HG03039 (cell line): ENCODE results near the gene RALGDS.
"Not testable (repeated sequence)": the region's sequence is repeated elsewhere in the genome, so short reads cannot be mapped to it uniquely, and the experiment has no call there.

Experiments used
- ATAC-seq: cut with Tn5 transposase; IDR thresholded peaks from one replicate; pipeline ENCODE4 v1.9.1; 2021; ENCODE audit warnings: mild to moderate bottlenecking, moderate library complexity; ENCODE audit not compliant: unreplicated experiment

The RALGDS gene

DNA sequence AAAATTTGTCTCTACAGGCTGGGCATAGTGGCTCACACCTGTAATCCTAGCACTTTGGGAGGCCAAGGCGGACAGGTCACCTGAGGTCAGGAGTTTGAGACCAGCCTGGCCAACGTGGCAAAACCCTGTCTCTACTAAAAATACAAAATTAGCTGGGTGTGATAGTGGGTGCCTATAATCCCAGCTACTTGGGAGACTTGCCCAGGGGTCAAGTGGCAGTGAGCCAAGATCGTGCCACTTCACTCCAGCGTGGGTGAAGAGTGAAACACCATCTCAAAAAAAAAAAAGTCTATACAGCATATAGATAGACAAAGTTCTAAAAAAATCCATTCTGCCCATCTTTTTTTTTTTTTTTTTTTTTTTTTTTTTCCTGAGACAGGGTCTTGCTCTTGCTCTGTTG, 26.7 kb downstream of the RALGDS start:
- not testable (repeated sequence) for ATAC-seq

DNA sequence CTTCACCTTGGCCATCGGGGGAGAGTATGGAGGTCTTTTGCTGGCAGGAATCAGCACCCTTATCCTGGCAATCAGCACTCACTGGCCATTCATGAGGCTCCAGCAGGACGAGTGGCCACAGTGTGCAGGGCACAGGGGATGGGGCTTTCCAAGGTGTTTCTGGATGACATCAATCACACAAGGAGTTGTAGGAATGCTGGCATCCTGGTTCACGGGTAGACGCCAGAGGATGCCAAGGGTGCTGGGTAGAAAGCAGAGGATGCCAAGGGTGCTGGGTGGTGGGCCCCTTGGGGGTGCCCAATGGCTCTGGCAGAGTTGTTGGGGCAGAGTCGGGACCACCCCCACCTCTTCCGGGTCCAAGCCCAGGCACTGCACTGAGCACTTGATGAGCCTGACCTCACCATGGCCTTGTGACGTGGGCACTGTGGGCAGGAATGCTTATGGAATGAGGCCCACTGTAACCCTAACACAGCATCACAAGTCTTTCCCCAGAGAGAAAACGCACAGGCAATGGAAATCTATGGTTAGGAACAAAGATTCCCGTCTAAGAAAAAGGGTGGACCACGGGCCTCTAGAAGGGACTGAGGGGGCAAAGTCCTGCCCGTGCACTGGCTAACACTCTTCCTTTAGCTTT, 30.2 kb downstream of the RALGDS start:
- no peak for ATAC-seq

DNA sequence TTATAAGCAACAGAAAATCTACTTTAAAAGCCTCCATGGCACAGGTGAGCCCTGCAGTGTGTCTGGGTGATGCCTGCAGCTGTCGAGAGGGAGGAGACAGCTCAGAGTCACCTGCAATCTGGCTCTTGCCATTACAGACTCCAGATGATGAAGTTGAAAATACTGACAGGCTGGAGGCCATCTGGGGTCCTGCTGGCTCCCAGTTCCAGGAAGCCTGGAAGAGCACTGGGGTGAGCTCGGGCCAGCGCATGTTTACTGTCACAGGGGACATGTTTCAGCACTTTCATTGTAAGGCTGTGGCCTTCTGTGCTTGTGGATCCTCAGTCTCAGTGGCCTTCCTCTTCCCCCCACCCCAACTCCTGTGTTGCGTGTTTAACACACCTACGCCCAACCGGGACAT, 30.9 kb downstream of the RALGDS start:
- ATAC-seq = no peak

DNA sequence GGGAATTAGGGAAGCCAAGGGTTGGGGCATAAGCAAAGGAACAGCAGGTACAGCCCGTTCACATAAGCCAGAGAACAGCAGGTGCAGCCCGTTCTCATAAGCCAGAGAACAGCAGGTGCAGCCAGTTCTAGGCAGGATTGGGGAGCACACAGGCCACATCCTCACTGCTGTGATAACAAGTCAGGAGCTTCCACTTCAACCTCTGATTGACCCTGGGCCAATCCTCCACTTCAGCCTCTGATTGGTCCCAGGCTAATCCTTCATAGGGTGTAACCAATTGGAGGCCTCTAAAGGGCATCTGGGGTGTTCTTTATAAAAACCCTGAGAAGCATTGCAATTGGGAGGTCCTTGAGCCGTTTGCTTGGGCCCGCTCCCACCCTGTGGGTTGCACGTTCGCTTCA, 31.8 kb downstream of the RALGDS start:
- ATAC-seq = no peak

DNA sequence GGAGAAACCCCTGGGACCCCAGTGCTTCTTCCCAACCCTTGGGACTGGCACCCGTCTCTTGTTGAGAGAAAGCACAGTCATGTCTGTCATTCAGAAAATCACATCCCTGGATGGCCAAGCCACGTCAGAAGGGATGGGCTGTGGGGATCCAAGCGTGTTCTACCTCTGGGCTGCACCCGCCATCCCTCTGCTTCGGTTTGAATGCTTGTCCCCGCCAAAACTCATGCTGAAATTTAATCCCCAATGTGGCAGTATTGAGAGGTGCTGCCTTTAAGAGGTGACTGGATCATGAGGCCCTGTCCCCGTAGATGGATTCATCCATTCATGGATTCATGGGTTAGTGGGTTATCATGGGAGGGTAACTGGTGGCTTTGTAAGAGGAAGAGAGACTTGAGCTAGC, 32.3 kb downstream of the RALGDS start:
- ATAC-seq = no peak

DNA sequence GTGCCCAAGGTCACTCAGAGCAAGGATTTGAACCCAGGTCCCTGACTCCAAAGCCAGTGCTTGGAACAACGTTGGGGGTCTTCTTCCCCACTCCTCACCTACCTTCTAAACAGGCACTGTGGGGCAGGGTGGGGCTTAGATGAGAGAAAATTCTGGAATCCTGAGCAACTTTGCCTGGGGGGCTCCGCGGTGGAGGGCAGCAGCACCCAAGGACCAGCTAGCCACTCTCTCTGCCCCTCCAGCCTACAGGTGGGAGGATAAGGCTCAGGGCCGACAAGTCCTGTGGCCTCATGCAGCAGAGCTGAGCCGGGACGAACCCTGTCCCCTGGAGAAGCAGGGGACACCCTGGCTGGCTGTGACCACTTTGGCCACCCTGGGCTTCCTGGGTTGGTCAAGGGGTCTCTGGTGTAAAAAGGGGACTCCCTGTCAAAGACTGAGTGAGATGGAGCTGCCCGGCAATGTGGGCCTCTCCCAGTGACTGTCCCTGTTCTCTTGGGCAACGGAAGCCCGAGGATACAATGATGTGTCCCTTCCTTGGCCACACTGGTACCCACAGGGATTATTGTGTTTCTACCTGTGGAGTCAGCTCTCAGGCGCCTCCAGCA, 32.8 kb downstream of the RALGDS start:
- no peak for ATAC-seq

DNA sequence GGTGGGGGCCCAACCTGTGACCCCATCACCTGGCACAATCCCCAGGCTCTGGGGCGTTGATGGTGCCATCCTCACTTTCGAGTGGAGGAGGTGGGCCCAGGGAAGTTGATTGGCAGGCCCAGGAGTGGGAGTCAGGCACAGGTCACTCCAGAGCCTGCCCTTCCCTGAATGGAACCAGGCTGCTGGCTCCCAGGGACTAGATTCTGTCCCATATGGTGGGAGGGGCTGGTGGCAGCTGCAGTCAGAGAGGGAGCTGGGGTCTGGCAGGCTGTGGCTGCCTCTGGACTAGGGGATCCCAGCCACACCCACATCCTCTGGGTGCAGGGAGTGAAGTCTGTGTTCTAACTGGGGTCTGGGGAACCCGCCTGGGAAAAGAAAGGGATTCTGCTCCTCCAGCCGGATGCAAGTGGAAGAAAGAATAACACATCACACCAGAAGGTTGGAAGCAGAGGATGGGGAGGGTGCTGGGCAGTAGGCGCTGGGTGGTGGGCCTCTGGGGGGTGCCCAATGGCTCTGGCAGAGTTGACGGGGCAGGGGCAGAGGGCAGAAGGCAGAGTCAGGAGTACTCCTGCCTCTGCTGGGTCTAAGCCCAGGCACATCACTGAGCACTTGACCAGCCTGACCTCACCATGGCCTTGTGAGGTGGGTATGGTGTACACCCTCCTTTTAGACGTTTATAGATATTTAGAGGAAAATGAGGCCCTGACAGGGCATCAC, 33.5 kb downstream of the RALGDS start:
- no peak for ATAC-seq

DNA sequence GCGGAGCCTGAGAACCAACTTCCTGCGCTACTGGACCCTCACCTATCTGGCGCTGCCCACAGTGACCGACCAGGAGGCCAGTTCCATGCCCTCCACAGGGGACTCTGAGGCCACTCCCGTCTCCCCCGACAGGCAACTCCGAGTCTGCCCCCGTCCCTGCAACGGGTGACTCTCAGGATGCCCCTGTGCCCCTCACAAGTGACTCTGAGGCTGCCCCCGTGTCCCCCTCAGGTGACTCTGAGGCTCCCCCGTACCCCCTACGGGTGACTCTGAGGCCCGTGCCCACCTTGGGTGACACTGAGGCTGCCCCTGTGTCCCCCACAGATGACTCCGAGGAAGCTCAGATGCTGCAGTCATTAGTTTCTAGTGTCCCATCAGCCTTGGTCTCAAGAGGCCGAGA, 34.1 kb downstream of the RALGDS start:
- ATAC-seq = no peak

DNA sequence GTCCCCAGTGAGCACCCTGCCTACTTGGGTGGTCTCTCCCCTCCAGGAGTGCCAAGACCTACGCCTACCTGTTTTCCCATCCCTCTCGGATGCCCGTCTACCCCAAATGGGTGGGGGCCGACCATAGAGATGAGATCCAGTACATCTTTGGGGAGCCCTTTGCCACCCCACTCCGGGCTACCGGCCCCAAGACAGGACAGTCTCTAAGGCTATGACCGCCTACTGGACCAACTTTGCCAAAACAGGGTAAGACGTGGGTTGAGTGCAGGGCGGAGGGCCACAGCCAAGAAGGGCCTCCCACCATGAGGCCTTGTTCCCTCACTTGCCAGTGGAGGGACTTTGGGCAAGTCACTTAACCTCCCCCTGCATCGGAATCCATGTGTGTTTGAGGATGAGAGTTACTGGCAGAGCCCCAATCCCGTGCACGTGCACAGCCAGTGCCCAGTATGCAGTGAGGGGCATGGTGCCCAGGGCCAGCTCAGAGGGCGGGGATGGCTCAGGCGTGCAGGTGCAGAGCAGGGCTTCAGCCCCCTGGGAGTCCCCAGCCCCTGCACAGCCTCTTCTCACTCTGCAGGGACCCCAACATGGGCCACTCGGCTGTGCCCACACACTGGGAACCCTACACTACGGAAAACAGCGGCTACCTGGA, 34.7 kb downstream of the RALGDS start:
- not testable (repeated sequence) for ATAC-seq

DNA sequence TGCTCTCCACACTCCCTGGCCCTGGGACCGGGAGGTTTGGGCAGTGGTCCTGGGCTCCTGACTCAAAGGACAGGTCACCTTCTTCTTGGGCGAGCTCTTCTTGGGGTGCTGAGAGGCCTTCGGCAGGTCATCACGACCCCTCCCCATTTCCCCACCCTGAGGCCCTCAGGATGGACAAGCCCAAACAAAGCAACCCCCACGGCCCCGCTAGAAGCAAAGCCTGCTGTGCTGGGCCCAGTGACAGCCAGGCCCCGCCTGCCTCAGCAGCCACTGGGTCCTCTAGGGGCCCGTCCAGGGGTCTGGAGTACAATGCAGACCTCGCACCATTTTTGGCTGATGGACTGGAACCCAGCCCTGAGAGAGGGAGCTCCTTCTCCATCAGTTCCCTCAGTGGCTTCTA, 37.4 kb downstream of the RALGDS start:
- not testable (repeated sequence) for ATAC-seq

DNA sequence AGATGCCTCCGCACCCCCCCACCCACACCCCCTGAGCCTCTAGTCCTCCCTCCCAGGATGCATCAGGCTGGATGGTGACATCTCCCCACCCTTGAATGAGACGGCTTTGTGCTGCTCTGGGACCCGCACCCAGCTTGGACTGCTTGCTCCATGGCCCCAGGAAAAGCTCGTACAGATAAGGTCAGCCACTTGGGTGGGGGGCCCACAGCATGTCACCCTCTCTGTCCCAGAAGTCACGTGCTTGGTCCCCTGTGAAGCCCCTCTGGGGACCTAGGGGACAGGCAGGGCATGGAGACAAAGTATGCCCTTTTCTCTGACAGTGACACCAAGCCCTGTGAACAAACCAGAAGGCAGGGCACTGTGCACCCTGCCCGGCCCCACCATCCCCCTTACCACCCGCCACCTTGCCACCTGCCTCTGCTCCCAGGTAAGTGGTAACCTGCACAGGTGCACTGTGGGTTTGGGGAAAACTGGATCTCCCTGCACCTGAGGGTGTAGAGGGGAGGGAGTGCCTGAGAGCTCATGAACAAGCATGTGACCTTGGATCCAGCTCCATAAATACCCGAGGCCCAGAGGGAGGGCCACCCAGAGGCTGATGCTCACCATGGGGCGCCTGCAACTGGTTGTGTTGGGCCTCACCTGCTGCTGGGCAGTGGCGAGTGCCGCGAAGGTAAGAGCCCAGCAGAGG, 38.9 kb downstream of the RALGDS start:
- ATAC-seq = not testable (repeated sequence)

DNA sequence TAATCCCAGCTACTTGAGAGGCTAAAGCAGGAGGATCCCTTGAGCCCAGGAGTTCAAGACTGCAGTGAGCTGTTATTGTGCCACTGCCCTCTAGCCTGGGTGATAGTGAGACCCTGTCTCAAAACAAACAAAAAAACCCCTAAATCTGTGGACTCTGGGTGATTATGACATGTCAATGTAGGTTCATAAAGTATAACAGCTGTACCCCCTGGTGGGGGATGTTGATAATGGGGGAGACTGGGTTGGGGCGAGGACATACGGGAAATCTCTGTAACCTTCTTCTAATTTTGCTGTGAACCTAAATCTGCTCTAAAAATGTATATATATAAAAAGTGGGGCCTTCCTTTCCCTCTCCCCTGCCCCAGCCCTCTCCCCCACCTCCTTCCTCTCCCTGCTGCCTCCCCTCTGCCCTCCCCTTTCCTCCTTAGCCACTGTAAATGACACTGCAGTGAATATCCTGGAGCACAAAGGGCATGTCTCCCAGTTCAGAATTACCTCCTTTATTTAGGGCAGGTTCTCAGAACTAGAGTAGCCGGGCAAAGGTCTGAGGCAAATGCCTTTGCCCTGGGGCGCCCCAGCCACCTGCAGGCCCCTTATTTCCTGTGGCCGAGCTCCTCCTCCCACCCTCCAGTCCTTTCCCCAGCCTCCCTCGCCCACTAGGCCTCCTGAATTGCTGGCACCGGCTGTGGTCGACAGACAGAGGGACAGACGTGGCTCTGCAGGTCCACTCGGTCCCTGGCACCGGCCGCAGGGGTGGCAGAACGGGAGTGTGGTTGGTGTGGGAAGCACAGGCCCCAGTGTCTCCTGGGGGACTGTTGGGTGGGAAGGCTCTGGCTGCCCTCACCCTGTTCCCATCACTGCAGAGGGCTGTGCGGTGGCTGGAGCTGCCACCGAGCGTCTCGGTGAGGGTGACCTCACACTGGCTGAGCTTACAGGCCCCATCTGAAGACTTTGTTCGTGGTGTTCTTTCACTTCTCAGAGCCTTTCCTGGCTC, 40.0 kb downstream of the RALGDS start:
- ATAC-seq = not testable (repeated sequence)

DNA sequence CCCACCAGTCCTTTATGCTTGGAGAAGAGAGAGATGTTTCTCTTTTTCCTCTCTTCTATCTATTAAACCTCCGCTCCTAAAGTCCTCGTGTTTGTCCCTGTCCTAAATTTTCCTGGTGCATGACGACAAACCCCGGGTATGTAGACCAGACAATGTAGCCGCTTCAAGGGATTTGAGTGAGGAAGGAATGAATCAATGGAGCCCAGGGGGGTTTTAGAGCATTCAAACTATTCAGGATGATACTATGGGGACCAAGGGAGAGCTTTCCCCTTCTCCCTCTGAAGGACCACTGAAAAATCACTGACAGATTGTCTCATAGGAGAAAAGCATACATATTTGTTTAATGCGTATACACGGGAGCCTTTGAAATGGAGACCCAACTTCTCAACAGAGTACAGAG, 40.9 kb downstream of the RALGDS start:
- no peak for ATAC-seq

DNA sequence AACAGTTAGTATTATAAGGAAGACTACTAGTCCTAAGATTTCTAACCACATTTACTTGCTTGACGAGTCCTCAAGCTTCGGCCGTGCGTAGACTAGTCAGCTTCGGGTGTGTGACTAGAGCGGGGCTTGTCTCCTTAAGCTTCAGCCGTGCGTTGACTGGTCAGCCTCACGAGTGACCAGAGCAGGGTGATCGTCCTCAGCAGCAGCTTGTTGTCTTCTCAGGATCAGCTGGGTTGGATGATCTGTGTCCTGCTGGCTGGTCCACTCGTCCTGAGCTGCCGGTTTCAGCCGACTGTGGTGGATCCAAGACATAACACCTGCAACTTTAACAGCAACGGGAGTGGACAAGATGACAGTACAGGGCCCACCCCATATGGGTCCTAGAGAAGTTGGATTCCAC, 42.6 kb downstream of the RALGDS start:
- no peak for ATAC-seq

DNA sequence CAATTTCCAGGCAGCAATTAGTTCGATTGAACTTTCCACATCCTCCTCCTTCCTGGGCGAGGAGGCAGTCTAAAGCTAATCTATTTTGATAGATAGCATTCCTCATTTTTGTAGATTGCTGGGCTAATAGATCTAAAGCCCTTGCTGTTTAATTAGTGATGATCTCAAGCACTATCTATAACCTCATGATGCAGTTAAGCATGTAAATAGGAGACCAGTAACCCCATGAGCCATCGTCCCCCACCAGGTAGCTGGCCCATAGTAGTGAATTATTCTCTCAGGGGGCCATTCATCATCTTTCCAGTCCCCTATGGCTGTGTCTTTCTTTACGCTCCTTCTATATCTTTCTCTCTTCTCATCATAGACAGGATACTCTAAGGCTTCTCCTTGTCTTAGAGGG, 44.3 kb downstream of the RALGDS start:
- ATAC-seq = no peak

DNA sequence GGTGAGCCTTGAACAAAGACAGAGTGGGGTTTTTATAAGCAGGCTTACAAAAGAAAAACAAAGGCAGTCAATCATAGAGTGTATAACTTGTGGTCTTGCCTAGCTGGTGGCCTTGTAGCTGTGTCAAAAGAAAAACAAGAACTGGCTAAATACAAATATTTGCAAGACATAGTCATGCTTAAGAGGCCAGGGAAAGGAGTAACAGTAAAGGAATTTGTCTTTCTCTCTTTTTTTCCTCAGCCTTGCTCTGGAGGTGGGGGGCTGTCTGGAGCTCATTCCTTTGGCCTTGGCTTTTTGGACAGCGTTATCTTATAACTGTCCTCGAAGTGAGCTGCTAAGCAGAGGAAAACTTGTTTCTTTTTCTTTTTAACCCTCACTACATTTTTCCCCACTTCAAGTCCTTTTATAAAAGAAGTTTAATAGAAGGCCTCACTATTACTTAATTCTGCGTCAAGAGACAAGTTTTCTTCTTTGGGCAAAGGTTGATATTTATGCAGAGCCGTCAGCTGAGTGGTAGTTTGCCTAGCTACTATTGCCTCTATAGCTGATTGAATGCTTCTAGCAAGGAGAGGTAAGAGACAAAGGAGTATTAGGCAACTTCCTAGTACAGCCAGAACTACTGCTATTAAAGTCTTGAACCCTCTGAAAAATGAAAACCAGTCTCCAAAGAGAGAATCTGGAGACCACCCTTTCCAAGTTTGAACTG, 45.0 kb downstream of the RALGDS start:
- ATAC-seq = no peak

DNA sequence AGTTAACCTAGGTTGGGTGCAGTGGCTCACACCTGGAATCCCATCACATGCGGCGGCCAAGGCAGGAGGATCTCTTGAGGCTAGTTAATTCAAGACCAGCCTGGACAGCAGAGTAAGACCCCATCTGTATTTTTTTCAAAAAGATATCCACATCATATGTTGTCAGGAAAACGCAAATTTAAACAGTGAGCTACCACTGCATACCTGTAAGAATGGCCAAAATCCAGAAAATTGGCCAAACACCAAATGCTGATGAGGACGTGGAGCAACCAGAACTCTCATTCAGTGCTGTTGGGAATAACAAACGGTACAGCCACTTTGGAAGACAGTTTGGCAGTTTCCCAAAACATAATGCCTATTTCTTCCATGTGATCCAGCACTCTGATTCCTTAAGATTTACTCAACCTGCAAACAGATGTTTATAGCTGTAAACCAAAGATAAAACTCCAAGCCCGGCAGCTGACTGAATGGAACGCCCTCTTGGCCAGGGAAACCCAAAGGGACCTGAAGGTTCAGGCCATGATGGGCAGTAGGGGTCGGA, 46.9 kb downstream of the RALGDS start:
- ATAC-seq = no peak

DNA sequence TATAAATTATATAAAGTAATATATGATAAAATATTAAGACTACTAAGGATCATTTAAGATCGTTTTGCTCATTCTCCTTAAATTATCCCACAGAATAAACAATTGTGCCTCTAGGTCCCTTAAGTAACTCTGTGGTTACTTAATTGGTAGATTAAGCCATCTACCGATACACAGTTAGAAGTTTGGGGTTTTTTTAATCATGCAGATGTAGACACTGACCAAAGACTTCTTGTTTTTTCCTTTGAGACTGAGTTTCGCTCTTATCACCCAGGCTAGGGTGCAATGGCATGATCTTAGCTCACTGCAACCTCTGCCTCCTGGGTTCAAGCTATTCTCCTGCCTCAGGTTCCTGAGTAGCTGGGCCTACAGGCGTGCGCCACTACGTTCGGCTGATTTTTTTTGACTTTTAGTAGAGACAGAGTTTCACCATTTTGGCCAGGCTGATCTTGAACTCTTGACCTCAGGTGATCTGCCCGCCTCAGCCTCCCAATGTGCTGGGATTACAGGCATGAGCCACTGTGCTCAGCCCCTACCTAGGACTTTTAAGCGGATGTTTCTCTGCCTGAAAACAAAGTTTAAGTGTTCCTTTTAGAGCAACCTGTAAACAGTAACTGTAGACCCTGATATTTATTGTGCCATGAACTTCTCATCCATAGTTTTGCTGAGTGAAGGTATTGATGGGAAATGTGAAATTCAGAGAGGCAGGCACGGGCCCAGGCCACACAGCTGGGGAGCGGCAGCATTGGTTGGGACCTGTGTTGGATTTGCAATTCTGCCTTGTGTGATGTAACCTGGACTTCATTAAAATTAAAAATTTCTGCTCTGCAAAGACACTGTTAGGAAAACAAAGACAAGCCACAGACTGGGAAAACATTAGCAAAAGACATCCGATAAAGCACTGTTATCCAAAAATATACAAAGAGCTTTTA, 47.7 kb downstream of the RALGDS start:
- no peak for ATAC-seq
